NB4 (cell line): ENCODE measurements around the gene PLPP3.
A peak's percentile ranks its signal among the peaks of the same experiment; 100 is the strongest.

Experiments used
- DNase-seq: peaks from one replicate; pipeline ENCODE4 v3.0.0; 2010; ENCODE audit warnings: low read depth
- H3K4me3 ChIP-seq: one replicate; pipeline ENCODE4 v1.5.1; 2011; ENCODE audit warnings: mild to moderate bottlenecking, low read depth, low read length, moderate library complexity
- CTCF ChIP-seq: IDR thresholded peaks from one replicate; pipeline ENCODE4 v1.5.1; 2012; ENCODE audit warnings: low read depth, low read length
- MAX ChIP-seq: IDR thresholded peaks from 2 replicates; pipeline ENCODE4 v1.6.1; 2011; ENCODE audit warnings: low read depth, low read length
- MYC ChIP-seq: IDR thresholded peaks from 2 replicates; pipeline ENCODE4 v1.6.1; 2011; ENCODE audit warnings: low read depth, low read length
- POLR2A ChIP-seq: IDR thresholded peaks from 2 replicates; pipeline ENCODE4 v1.6.1; 2011; ENCODE audit warnings: mild to moderate bottlenecking; ENCODE audit not compliant: insufficient read length; ENCODE audit errors: extremely low read depth

Gene PLPP3

GRCh38 chr1:56577406-56578137 lies 1.8 kb downstream of the PLPP3 start:
- H3K4me3 ChIP-seq: no peak overlapping the region
- TF ChIP-seq POLR2A (no peak), CTCF (no peak), MYC (no peak), MAX (no peak)
- no peak for DNase-seq

GRCh38 chr1:56576880-56577405 lies 2.4 kb downstream of the PLPP3 start:
- TF ChIP-seq CTCF (no peak), POLR2A (no peak), MAX (no peak), MYC (no peak)
- H3K4me3 ChIP-seq: no peak overlapping the region
- DNase-seq: peak; percentile 20

GRCh38 chr1:56575865-56576264 lies 3.5 kb downstream of the PLPP3 start:
- TF ChIP-seq POLR2A (no peak), MAX (no peak), CTCF (no peak), MYC (no peak)
- no peak overlapping the region for H3K4me3 ChIP-seq
- DNase-seq: no peak

GRCh38 chr1:56574794-56575193 lies 4.6 kb downstream of the PLPP3 start:
- no peak for DNase-seq
- no peak overlapping the region for H3K4me3 ChIP-seq
- TF ChIP-seq MAX (no peak), POLR2A (no peak), CTCF (no peak), MYC (no peak)

- TF ChIP-seq MAX: no peak
- no peak for TF ChIP-seq CTCF
- TF ChIP-seq POLR2A: no peak
- no peak for TF ChIP-seq MYC
- no peak for DNase-seq
- no peak overlapping the region for H3K4me3 ChIP-seq
These were observed 6.1 kb downstream of the PLPP3 start for GRCh38 chr1:56573311-56573710.
